HG03520 (cell line): ENCODE measurements around the gene TTBK1.

Experiments used
- ATAC-seq: cut with Tn5 transposase; IDR thresholded peaks from one replicate; pipeline ENCODE4 v1.9.1; 2021; ENCODE audit warnings: mild to moderate bottlenecking, moderate library complexity; ENCODE audit not compliant: unreplicated experiment

The TTBK1 gene

GRCh38 chr6:43242908-43243663 lies at the start of gene TTBK1:
Gene TTBK1 (plus strand): TSS chr6:43243481. CDS start chr6:43246661, 3,180 bp downstream.
- ATAC-seq, result no peak

- ATAC-seq, result no peak
Measured at GRCh38 chr6:43193929-43194328, 49.4 kb upstream of the TTBK1 start.

- no peak for ATAC-seq
Measured at GRCh38 chr6:43196337-43196736, 46.9 kb upstream of the TTBK1 start.

GRCh38 chr6:43199912-43200311 lies 43.4 kb upstream of the TTBK1 start:
- no peak for ATAC-seq

GRCh38 chr6:43200541-43200940 lies 42.7 kb upstream of the TTBK1 start:
- no peak for ATAC-seq

- ATAC-seq, result no peak
Measured at GRCh38 chr6:43202451-43202850, 40.8 kb upstream of the TTBK1 start.

GRCh38 chr6:43203029-43203717 lies 40.1 kb upstream of the TTBK1 start:
- ATAC-seq, result no peak

- no peak for ATAC-seq
Measured at GRCh38 chr6:43203718-43204095, 39.6 kb upstream of the TTBK1 start.

- ATAC-seq, result no peak
Measured at GRCh38 chr6:43204271-43205105, 38.8 kb upstream of the TTBK1 start.

- ATAC-seq, result no peak
Measured at GRCh38 chr6:43205849-43206248, 37.4 kb upstream of the TTBK1 start.

GRCh38 chr6:43207286-43207685 lies 36.0 kb upstream of the TTBK1 start:
- no peak for ATAC-seq

GRCh38 chr6:43211955-43212354 lies 31.3 kb upstream of the TTBK1 start:
- no peak for ATAC-seq

- ATAC-seq, result no peak
Measured at GRCh38 chr6:43213431-43213830, 29.9 kb upstream of the TTBK1 start.

GRCh38 chr6:43215066-43215465 lies 28.2 kb upstream of the TTBK1 start:
- ATAC-seq, result no peak

- no peak for ATAC-seq
Measured at GRCh38 chr6:43216200-43216599, 27.1 kb upstream of the TTBK1 start.

- no peak for ATAC-seq
Measured at GRCh38 chr6:43217351-43217750, 25.9 kb upstream of the TTBK1 start.

- no peak for ATAC-seq
Measured at GRCh38 chr6:43219119-43219518, 24.2 kb upstream of the TTBK1 start.

- ATAC-seq, result no peak
Measured at GRCh38 chr6:43219814-43220213, 23.5 kb upstream of the TTBK1 start.

GRCh38 chr6:43220439-43220951 lies 22.8 kb upstream of the TTBK1 start:
- ATAC-seq, result no peak

GRCh38 chr6:43221046-43221972 lies 22.0 kb upstream of the TTBK1 start:
- ATAC-seq, result no peak
